Esophagus muscularis mucosa (tissue), 4 donors: ENCODE results near the gene ERLIN1. TPM values are rescaled to one million over a fixed set of nuclear protein-coding genes. Genes with fewer than 3 reads are reported as not detected.

Experiments used
- DNase-seq: peaks from one replicate; pipeline ENCODE4 v3.0.0-alpha.2; 2017; ENCODE audit errors: extremely low spot score
- H3K27ac ChIP-seq, 4 donors: fragments of 200-600 bp; sonication (generic); replicated peaks in 1 of 4; 1 replicate in 3 of 4; 2 replicates in 1 of 4; pipeline ENCODE4 v1.5.1; 2016 to 2019; ENCODE audit warnings: mild to moderate bottlenecking in 1 of 4
- H3K27me3 ChIP-seq, 4 donors: fragments of 200-600 bp; sonication (generic); one replicate each; pipeline versions ENCODE4 v1.5.1 to v1.6.0; 2016 to 2019
- H3K36me3 ChIP-seq, 4 donors: fragments of 200-600 bp; sonication (generic); one replicate each; pipeline ENCODE4 v1.5.1; 2016 to 2019
- H3K4me1 ChIP-seq, 4 donors: fragments of 200-600 bp; sonication (generic); one replicate each; pipeline ENCODE4 v1.5.1; 2016 to 2019
- H3K4me3 ChIP-seq, 4 donors: fragments of 200-600 bp; sonication (generic); 1 replicate in 2 of 4; 2 replicates in 2 of 4; pipeline ENCODE4 v1.5.1; 2016 to 2019; ENCODE audit warnings: mild to moderate bottlenecking in 4 of 4, moderate library complexity in 1 of 4
- H3K9me3 ChIP-seq, 4 donors: fragments of 200-600 bp; sonication (generic); 1 replicate in 3 of 4; 2 replicates in 1 of 4; pipeline ENCODE4 v1.5.1; 2016 to 2019
- EP300 ChIP-seq: sonication (generic); formaldehyde crosslinking; IDR thresholded peaks from one replicate; pipeline ENCODE4 v1.6.1; 2017; ENCODE audit warnings: antibody characterized with exemption
- POLR2A ChIP-seq: fragments of 450-650 bp; IDR thresholded peaks from one replicate; pipeline ENCODE4 v1.6.1; 2017; ENCODE audit warnings: antibody characterized with exemption, moderate library complexity, mild to moderate bottlenecking, low read depth
- POLR2AphosphoS5 ChIP-seq, 2 donors: sonication (generic); formaldehyde crosslinking; IDR thresholded peaks; one replicate each; pipeline ENCODE4 v1.6.1; 2017; ENCODE audit warnings: antibody characterized with exemption in 2 of 2
- WGBS: methylation state at CpG from one replicate; pipeline ENCODE4 v1.1.5; 2018; 5-methylcytosine and 5-hydroxymethylcytosine counted together
- intact Hi-C: fragments of 100-400 bp; cut with DNase I; formaldehyde crosslinking; loops from one replicate; pipeline ENCODE4 v1.15.1; 2023
- total RNA-seq, 4 donors: library from RNA; depleted of rRNA; stranded (reverse); fragments of >200 nt; gene quantifications; one replicate each; pipeline versions ENCODE4 v1.1.0 to v1.2.1, GENCODE V29; 2016
- TF ChIP-seq, protein P1 (sequence below), 3 experiments: fragments of 200-600 bp in 2 of 3; fragments of 450-650 bp in 1 of 3; sonication (generic) in 2 of 3; IDR thresholded peaks; one replicate each; pipeline ENCODE4 v1.5.1; 2017 to 2019; ENCODE audit warnings: antibody characterized with exemption in 3 of 3, mild to moderate bottlenecking in 2 of 3, moderate library complexity in 1 of 3

ERLIN1 gene
- total RNA-seq, 4 donors from 2014 or later: 8.3 to 14.4 (median 13.6) TPM

DNA sequence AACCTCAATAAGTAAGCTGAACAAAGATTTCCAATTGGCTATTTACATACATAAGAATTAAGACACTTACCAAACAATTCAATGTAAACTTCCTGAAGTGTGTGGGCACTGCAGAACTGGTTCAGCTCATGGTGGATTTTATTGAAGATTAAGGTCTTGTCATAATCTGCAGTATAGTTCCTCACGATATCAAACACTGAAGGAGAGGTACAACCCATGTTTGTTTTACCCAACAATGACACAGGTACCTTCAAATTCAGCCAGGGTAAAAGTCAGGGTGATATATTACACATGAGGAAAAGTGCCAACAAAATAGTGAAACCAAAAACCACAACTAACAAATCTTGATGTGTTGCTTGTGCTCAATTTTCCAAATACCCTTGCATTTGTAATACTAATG, 10.0 kb downstream of the ERLIN1 start:
- Histone ChIP-seq H3K9me3 (peaks cover 0 to 3% (median 0%) of the 10 kb centered on the region in 4 donors), H3K27me3 (no peaks in the 10 kb centered on the region), H3K4me3 (no peak overlapping the region), H3K27ac (no peak overlapping the region), H3K4me1 (no peaks in the 10 kb centered on the region), H3K36me3 (peaks cover 23 to 95% (median 63%) of the 10 kb centered on the region in 4 donors)
- intact Hi-C loops: no loop called here
- DNase-seq: no peak
- 88% methylated on average over 1 of the region's 1 CpG for WGBS
- no peak for TF ChIP-seq EP300
- TF ChIP-seq POLR2AphosphoS5 (IDR thresholded peaks at IDR 0.05): no peak

DNA sequence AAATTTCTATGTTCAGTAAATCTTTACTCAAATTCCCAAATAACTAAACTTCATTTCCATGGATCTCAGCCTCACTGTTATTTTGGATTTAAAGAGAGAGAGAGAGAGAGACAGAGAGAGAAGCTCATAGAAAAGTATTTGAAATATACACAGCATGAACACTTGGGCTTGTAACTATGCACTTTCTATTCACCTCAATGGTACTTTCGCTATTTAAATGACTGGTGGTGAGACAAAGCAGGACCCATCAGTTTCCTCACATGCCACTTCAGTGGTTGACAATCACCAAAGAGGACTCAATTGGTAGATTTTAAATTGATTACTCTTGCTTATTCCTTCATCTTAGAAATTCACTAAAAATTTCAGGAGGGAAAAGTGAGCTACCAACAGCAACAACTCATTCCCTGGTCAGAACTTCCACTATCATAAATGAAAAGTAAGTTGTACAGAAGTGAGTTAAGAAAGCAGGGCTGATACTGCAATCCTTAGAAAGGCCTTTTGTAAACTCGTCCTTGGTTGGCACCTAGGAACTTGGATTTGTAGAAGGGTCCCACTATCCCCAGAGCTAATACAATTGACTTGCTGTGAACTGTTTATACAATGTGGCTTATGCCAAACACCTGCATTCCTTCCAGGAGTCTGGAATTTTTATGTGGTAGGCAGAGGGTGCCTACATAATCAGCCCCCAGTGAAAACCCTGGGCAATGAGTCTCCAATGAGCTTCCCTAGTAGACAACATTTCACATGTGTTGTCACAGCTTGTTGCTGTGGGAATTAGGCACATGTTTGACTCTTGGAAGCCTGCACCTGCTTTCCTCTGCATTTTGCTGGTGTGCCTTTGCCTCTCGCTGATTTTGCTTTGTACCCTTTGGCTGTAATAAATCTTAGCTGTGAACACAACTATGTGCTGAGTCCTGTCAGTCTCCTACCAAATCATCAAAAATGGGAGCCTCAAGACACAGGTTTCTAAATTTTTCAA, 10.8 kb downstream of the ERLIN1 start:
- Histone ChIP-seq H3K27me3 (no peaks in the 10 kb centered on the region), H3K9me3 (peaks cover 0 to 3% (median 0%) of the 10 kb centered on the region in 4 donors), H3K4me3 (no peak overlapping the region), H3K27ac (no peak overlapping the region), H3K36me3 (peaks cover 23 to 94% (median 63%) of the 10 kb centered on the region in 4 donors), H3K4me1 (no peaks in the 10 kb centered on the region)
- TF ChIP-seq POLR2A (no peak), EP300 (no peak), POLR2AphosphoS5 (IDR thresholded peaks at IDR 0.05) (no peak)
- TF ChIP-seq, protein P1, sequence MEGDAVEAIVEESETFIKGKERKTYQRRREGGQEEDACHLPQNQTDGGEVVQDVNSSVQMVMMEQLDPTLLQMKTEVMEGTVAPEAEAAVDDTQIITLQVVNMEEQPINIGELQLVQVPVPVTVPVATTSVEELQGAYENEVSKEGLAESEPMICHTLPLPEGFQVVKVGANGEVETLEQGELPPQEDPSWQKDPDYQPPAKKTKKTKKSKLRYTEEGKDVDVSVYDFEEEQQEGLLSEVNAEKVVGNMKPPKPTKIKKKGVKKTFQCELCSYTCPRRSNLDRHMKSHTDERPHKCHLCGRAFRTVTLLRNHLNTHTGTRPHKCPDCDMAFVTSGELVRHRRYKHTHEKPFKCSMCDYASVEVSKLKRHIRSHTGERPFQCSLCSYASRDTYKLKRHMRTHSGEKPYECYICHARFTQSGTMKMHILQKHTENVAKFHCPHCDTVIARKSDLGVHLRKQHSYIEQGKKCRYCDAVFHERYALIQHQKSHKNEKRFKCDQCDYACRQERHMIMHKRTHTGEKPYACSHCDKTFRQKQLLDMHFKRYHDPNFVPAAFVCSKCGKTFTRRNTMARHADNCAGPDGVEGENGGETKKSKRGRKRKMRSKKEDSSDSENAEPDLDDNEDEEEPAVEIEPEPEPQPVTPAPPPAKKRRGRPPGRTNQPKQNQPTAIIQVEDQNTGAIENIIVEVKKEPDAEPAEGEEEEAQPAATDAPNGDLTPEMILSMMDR (IDR thresholded peaks at IDR 0.05): no peak
- DNase-seq: no peak
- whole genome bisulfite sequencing: 88% methylated on average over 3 of the region's 3 CpGs
- intact Hi-C loops: no loop called here

DNA sequence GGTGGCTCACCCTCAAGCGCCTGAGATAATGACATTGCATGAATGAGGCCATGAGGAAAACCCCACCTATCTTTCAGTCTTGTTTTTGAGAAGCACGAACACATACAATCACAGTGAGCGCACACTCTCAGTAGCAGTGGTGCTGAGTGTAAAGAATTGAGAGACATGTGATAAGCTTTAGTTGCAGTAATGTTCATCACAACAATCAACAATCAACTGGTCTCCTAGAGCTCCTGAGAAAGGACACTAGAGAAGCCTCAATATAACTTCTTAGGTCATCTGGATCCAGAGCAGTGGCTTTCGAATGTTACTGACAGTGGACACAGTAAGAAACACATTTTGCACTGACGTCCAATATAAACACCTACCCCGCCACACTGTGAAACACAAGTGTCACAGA, 12.8 kb downstream of the ERLIN1 start:
- H3K27ac ChIP-seq: no peak overlapping the region
- no peaks in the 10 kb centered on the region for H3K4me1 ChIP-seq
- H3K27me3 ChIP-seq: no peaks in the 10 kb centered on the region
- H3K36me3 ChIP-seq: peaks cover 23 to 78% (median 49%) of the 10 kb centered on the region in 4 donors
- no peak for TF ChIP-seq POLR2A
- WGBS: 95% methylated on average over 6 of the region's 6 CpGs
- intact Hi-C loops: no loop called here
- no peak for DNase-seq
- peaks cover 0 to 3% (median 0%) of the 10 kb centered on the region in 4 donors for H3K9me3 ChIP-seq
- no peak overlapping the region for H3K4me3 ChIP-seq

DNA sequence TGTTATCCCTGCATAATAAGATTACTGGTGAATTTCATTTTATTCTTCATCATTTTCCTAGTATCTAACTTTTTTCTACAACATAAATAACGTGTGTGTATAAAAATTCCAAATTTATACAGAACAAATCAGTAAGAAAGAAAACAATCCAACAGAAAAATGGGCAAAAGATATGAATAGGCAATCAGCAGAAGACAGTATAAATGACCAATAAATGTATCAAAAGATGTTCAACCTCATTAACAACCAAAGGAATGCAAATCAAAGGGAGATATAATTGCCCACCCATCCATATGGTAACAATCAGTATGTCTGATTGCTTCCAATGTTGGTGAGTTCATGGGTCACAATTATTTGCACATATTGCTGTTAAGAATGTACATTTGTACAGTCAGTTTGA, 13.5 kb downstream of the ERLIN1 start:
- Histone ChIP-seq H3K4me1 (no peaks in the 10 kb centered on the region), H3K27ac (no peak overlapping the region), H3K36me3 (peaks cover 23 to 71% (median 42%) of the 10 kb centered on the region in 4 donors), H3K4me3 (no peak overlapping the region), H3K27me3 (no peaks in the 10 kb centered on the region), H3K9me3 (peaks cover 0 to 3% (median 0%) of the 10 kb centered on the region in 4 donors)
- no peak for TF ChIP-seq POLR2A
- TF ChIP-seq, protein P1 (IDR thresholded peaks at IDR 0.05): no peak
- TF ChIP-seq EP300: no peak
- TF ChIP-seq POLR2AphosphoS5 (IDR thresholded peaks at IDR 0.05): no peak
- DNase-seq: no peak
- 88% methylated on average over 1 of the region's 1 CpG for WGBS
- intact Hi-C loops: no loop called here

DNA sequence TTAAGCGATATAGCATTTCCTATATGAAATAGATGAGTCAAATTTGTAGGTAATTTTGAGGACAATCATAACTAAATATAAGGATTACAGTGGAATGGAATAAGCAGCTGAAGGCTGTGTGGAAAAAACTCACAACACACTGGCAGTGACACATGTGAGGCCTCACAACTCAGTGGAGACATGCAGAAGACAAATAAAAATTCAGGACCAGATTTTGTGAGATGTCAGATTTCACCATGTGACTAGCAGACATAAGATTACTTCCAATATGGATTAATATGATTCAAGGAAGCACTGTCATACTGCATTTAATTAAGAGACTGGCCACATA, 17.6 kb downstream of the ERLIN1 start:
- no peaks in the 10 kb centered on the region for H3K27me3 ChIP-seq
- H3K4me3 ChIP-seq: no peak overlapping the region
- peaks cover 0 to 3% (median 0%) of the 10 kb centered on the region in 4 donors for H3K9me3 ChIP-seq
- H3K36me3 ChIP-seq: peaks cover 10 to 45% (median 24%) of the 10 kb centered on the region in 4 donors
- no peaks in the 10 kb centered on the region for H3K4me1 ChIP-seq
- H3K27ac ChIP-seq: no peak overlapping the region
- TF ChIP-seq POLR2A (no peak), EP300 (no peak), POLR2AphosphoS5 (IDR thresholded peaks at IDR 0.05) (no peak)
- TF ChIP-seq, protein P1 (IDR thresholded peaks at IDR 0.05): no peak
- DNase-seq: no peak
- intact Hi-C loops: no loop called here
- 89% methylated on average over 1 of the region's 1 CpG for WGBS
